ENCODE measurements around the gene PRELP.

PRELP gene

DNA sequence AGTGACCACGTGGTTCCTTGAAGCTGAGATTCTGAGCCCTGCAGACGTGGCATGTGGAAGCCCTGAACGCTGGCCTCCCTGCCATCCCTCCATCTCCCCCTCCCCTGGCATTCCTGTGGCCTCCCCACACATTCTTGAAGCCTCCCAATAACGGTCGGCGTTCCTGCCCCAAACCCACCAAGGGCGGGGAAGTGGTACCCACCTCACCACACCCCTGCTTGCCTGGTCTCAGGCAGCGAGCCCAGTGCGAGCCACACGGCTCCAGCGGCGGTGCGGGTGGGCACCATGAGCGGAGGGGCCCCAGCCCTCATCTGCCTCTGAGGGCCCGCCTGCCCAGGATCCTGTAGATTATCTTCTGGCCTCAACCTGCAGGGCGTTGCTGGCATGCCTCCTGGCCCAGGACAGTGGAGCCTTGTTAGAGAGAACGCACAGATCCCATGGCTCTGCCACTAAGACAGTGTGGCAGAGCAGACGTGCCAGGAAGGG, 20.6 kb upstream of the PRELP start:
- H3K9me3 ChIP-seq (ENCODE audit: control insufficient read depth, insufficient read depth, low read depth, low read length): no peaks in the 10 kb centered on the region
- no peak for TF ChIP-seq ZNF658 (tag by site-specific recombination; IDR thresholded peaks at IDR 0.05)
- ChIA-PET POLR2A (no interaction called here), CTCF (interaction anchor here (1.4 to 2.4 kb wide), 3 partner anchors 13 to 33 kb away, joined by 3 to 7 read pairs (median 5); no protein-coding TSS in a partner anchor)
- no peaks in the 10 kb centered on the region for H3K4me1 ChIP-seq (ENCODE audit: control insufficient read depth, insufficient read depth, low read length)
- H3K4me3 ChIP-seq (ENCODE audit: low read depth, low read length): no peak overlapping the region
- no peak overlapping the region for H3K27ac ChIP-seq (ENCODE audit: extremely low read depth, low read depth, low read length)
- no peaks in the 10 kb centered on the region for H3K36me3 ChIP-seq (ENCODE audit: control insufficient read depth in 2 of 2, insufficient read depth in 1 of 2, low read length in 2 of 2)

- CTCF ChIA-PET: interaction anchor here (0.6 to 1.4 kb wide), 4 partner anchors 15 to 398 kb away, joined by 3 to 5 read pairs (median 4); no protein-coding TSS in a partner anchor
- POLR2A ChIA-PET: no interaction called here
Observed at GRCh38 chr1:203455706-203456105, 19.9 kb upstream of the PRELP start.

DNA sequence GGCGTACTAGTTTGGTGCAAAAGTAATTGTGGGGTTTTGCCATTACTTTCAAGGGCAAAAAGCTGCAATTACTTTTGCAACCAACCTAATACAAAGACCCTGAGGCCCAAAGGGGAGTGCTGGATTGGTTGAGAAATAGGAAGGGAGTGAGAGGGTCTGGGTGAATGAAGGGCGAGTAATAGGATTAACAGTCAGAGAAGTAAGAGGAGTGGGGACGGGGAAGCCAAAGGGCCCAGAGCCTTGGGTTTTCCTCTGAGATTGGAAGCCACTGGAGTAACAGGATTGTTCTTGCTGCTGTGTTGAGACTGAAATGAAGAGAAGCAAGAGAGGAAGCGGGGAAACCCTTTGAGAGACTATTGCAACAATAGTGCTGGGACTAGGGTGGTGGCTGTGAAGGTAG, 19.0 kb upstream of the PRELP start:
- H3K36me3 ChIP-seq (ENCODE audit: control insufficient read depth in 2 of 2, insufficient read depth in 1 of 2, low read length in 2 of 2): no peaks in the 10 kb centered on the region
- H3K9me3 ChIP-seq (ENCODE audit: control insufficient read depth, insufficient read depth, low read depth, low read length): no peaks in the 10 kb centered on the region
- no peaks in the 10 kb centered on the region for H3K4me1 ChIP-seq (ENCODE audit: control insufficient read depth, insufficient read depth, low read length)
- TF ChIP-seq REPIN1 (tag by site-specific recombination; IDR thresholded peaks at IDR 0.05; ENCODE audit: low read depth) (no peak), WT1 (tag by site-specific recombination; IDR thresholded peaks at IDR 0.05) (no peak), KLF9 (tag by site-specific recombination; IDR thresholded peaks at IDR 0.05; ENCODE audit: low read depth) (no peak), ZBTB20 (tag by site-specific recombination; IDR thresholded peaks at IDR 0.05) (no peak), ZNF704 (tag by site-specific recombination; IDR thresholded peaks at IDR 0.05) (no peak), PRDM10 (tag by site-specific recombination; IDR thresholded peaks at IDR 0.05) (no peak), TRIM28 (IDR thresholded peaks at IDR 0.05; ENCODE audit: borderline replicate concordance, low read length) (no peak), ZNF585B (tag by site-specific recombination; IDR thresholded peaks at IDR 0.05) (no peak), ZNF660 (tag by site-specific recombination; IDR thresholded peaks at IDR 0.05) (no peak), ZNF792 (tag by site-specific recombination; IDR thresholded peaks at IDR 0.05) (no peak), GLIS1 (tag by site-specific recombination; IDR thresholded peaks at IDR 0.05) (no peak), ZBTB21 (tag by site-specific recombination; IDR thresholded peaks at IDR 0.05) (no peak), ZNF600 (tag by site-specific recombination; IDR thresholded peaks at IDR 0.05) (no peak)
- TF ChIP-seq, protein P1, sequence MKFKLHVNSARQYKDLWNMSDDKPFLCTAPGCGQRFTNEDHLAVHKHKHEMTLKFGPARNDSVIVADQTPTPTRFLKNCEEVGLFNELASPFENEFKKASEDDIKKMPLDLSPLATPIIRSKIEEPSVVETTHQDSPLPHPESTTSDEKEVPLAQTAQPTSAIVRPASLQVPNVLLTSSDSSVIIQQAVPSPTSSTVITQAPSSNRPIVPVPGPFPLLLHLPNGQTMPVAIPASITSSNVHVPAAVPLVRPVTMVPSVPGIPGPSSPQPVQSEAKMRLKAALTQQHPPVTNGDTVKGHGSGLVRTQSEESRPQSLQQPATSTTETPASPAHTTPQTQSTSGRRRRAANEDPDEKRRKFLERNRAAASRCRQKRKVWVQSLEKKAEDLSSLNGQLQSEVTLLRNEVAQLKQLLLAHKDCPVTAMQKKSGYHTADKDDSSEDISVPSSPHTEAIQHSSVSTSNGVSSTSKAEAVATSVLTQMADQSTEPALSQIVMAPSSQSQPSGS (tag by site-specific recombination; IDR thresholded peaks at IDR 0.05; ENCODE audit: low read depth): no peak
- ChIA-PET POLR2A (no interaction called here), CTCF (no interaction called here)
- H3K27ac ChIP-seq (ENCODE audit: extremely low read depth, low read depth, low read length): no peak overlapping the region
- H3K4me3 ChIP-seq (ENCODE audit: low read depth, low read length): no peak overlapping the region

More at GRCh38 chr1:203455706-203456105, 19.9 kb upstream of the PRELP start:
- Histone ChIP-seq H3K27ac (ENCODE audit: extremely low read depth, low read depth, low read length) (no peak overlapping the region), H3K36me3 (ENCODE audit: control insufficient read depth in 2 of 2, insufficient read depth in 1 of 2, low read length in 2 of 2) (no peaks in the 10 kb centered on the region), H3K9me3 (ENCODE audit: control insufficient read depth, insufficient read depth, low read depth, low read length) (no peaks in the 10 kb centered on the region), H3K4me3 (ENCODE audit: low read depth, low read length) (no peak overlapping the region), H3K4me1 (ENCODE audit: control insufficient read depth, insufficient read depth, low read length) (no peaks in the 10 kb centered on the region)
- TF ChIP-seq MYNN (tag by site-specific recombination; IDR thresholded peaks at IDR 0.05; ENCODE audit: borderline replicate concordance): no peak
- TF ChIP-seq PATZ1 (tag by site-specific recombination; IDR thresholded peaks at IDR 0.05): no peak
- no peak for TF ChIP-seq ZNF37A (tag by site-specific recombination; IDR thresholded peaks at IDR 0.05)
- no peak for TF ChIP-seq ZSCAN16 (tag by site-specific recombination; IDR thresholded peaks at IDR 0.05)
- TF ChIP-seq, protein P2, sequence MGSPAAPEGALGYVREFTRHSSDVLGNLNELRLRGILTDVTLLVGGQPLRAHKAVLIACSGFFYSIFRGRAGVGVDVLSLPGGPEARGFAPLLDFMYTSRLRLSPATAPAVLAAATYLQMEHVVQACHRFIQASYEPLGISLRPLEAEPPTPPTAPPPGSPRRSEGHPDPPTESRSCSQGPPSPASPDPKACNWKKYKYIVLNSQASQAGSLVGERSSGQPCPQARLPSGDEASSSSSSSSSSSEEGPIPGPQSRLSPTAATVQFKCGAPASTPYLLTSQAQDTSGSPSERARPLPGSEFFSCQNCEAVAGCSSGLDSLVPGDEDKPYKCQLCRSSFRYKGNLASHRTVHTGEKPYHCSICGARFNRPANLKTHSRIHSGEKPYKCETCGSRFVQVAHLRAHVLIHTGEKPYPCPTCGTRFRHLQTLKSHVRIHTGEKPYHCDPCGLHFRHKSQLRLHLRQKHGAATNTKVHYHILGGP (tag by site-specific recombination; IDR thresholded peaks at IDR 0.05): no peak
- TF ChIP-seq ZNF664 (tag by site-specific recombination; IDR thresholded peaks at IDR 0.05): no peak
- no peak for TF ChIP-seq WT1 (tag by site-specific recombination; IDR thresholded peaks at IDR 0.05)
- TF ChIP-seq BCL11A (tag by site-specific recombination; IDR thresholded peaks at IDR 0.05; ENCODE audit: low read depth): no peak
- no peak for TF ChIP-seq KLF8 (tag by site-specific recombination; IDR thresholded peaks at IDR 0.05)
- TF ChIP-seq ZNF433 (tag by site-specific recombination; IDR thresholded peaks at IDR 0.05; ENCODE audit: low read depth): no peak
- no peak for TF ChIP-seq ZNF174 (tag by site-specific recombination; IDR thresholded peaks at IDR 0.05)
- TF ChIP-seq ZNF292 (tag by site-specific recombination; IDR thresholded peaks at IDR 0.05; ENCODE audit: borderline replicate concordance, low read depth): no peak
- TF ChIP-seq ZNF660 (tag by site-specific recombination; IDR thresholded peaks at IDR 0.05): no peak
